Mesenchymal stem cell (in vitro differentiated cells and primary cell): ENCODE data around the gene GPR108.

Experiments
- DNase-seq: peaks from one replicate; pipeline ENCODE4 v3.0.0-alpha.2; 2013
- H2AFZ ChIP-seq: one replicate; pipeline ENCODE4 v1.6.1; 2013; ENCODE audit warnings: low read depth, mild to moderate bottlenecking, control low read depth, inconsistent platforms, low read length, moderate library complexity
- H2AK5ac ChIP-seq: 2 replicates; pipeline ENCODE4 v1.6.1; 2013; ENCODE audit warnings: low read length, moderate library complexity, mild to moderate bottlenecking, inconsistent platforms; ENCODE audit not compliant: severe bottlenecking
- H2BK120ac ChIP-seq: one replicate; pipeline ENCODE4 v1.6.1; 2013; ENCODE audit warnings: low read depth, mild to moderate bottlenecking, inconsistent platforms, low read length, moderate library complexity
- H2BK12ac ChIP-seq, 2 experiments: one replicate each; pipeline ENCODE4 v1.6.1; 2013; ENCODE audit warnings: inconsistent platforms in 2 of 2, low read length in 2 of 2, mild to moderate bottlenecking in 2 of 2, moderate library complexity in 2 of 2, control low read depth in 1 of 2
- H2BK15ac ChIP-seq: one replicate; pipeline ENCODE4 v1.6.1; 2013; ENCODE audit warnings: mild to moderate bottlenecking, low read depth, inconsistent platforms; ENCODE audit not compliant: poor library complexity, severe bottlenecking
- H2BK5ac ChIP-seq: 2 replicates; pipeline ENCODE4 v1.6.1; 2013; ENCODE audit warnings: low read depth, mild to moderate bottlenecking, low read length, control low read depth, inconsistent platforms; ENCODE audit not compliant: poor library complexity, severe bottlenecking
- H3K14ac ChIP-seq, 2 experiments: one replicate each; pipeline ENCODE4 v1.6.1; 2013; ENCODE audit warnings: inconsistent platforms in 2 of 2, low read length in 2 of 2, control low read depth in 1 of 2, mild to moderate bottlenecking in 1 of 2, moderate library complexity in 1 of 2
- H3K18ac ChIP-seq, 2 experiments: one replicate each; pipeline ENCODE4 v1.6.1; 2013; ENCODE audit warnings: inconsistent platforms in 2 of 2, low read length in 2 of 2, control low read depth in 1 of 2, low read depth in 1 of 2, mild to moderate bottlenecking in 1 of 2
- H3K23ac ChIP-seq, 2 experiments: one replicate each; pipeline ENCODE4 v1.6.1; 2013; ENCODE audit warnings: inconsistent platforms in 2 of 2, low read length in 2 of 2, mild to moderate bottlenecking in 2 of 2, moderate library complexity in 2 of 2, control low read depth in 1 of 2
- H3K27ac ChIP-seq: 2 replicates; pipeline ENCODE4 v1.5.1; 2013; ENCODE audit warnings: mild to moderate bottlenecking, moderate library complexity, low read length, control low read depth, inconsistent platforms; ENCODE audit not compliant: poor library complexity, severe bottlenecking
- H3K27me3 ChIP-seq, 2 experiments: 2 replicates each; pipeline versions ENCODE4 v1.6.1 to v1.7.0; 2013; ENCODE audit warnings: low read length in 2 of 2, mild to moderate bottlenecking in 2 of 2, moderate library complexity in 2 of 2, control low read depth in 1 of 2, inconsistent platforms in 1 of 2; ENCODE audit not compliant: control insufficient read depth in 1 of 2, insufficient read depth in 1 of 2
- H3K36me3 ChIP-seq, 2 experiments: 2 replicates each; pipeline versions ENCODE4 v1.6.1 to v1.7.0; 2013; ENCODE audit warnings: low read length in 2 of 2, control low read depth in 1 of 2, inconsistent platforms in 1 of 2, low read depth in 1 of 2, mild to moderate bottlenecking in 1 of 2; ENCODE audit not compliant: insufficient read depth in 2 of 2, control insufficient read depth in 1 of 2
- H3K4ac ChIP-seq, 2 experiments: one replicate each; pipeline ENCODE4 v1.6.1; 2013; ENCODE audit warnings: inconsistent platforms in 2 of 2, low read length in 2 of 2, mild to moderate bottlenecking in 2 of 2, moderate library complexity in 2 of 2, control low read depth in 1 of 2, low read depth in 1 of 2
- H3K4me1 ChIP-seq: 2 replicates; pipeline ENCODE4 v1.6.1; 2013; ENCODE audit warnings: low read depth, low read length, control low read depth; ENCODE audit not compliant: control insufficient read depth, insufficient read depth
- H3K4me2 ChIP-seq: 2 replicates; pipeline ENCODE4 v1.6.1; 2013; ENCODE audit warnings: low read length, mild to moderate bottlenecking, inconsistent platforms; ENCODE audit not compliant: poor library complexity, severe bottlenecking
- H3K4me3 ChIP-seq, 2 experiments: 2 replicates each; pipeline versions ENCODE4 v1.5.1 to v1.7.0; 2013; ENCODE audit warnings: low read length in 2 of 2, mild to moderate bottlenecking in 2 of 2, control low read depth in 1 of 2, low read depth in 1 of 2; ENCODE audit not compliant: insufficient read depth in 1 of 2
- H3K79me1 ChIP-seq: replicated peaks from 2 replicates; pipeline ENCODE4 v1.6.1; 2013; ENCODE audit warnings: mild to moderate bottlenecking, control low read depth, low read length, inconsistent platforms; ENCODE audit not compliant: poor library complexity, severe bottlenecking
- H3K9ac ChIP-seq: 2 replicates; pipeline ENCODE4 v1.7.0; 2013; ENCODE audit warnings: mild to moderate bottlenecking, low read length, moderate library complexity
- H3K9me3 ChIP-seq: 2 replicates; pipeline ENCODE4 v1.7.0; 2013; ENCODE audit warnings: mild to moderate bottlenecking, low read length; ENCODE audit not compliant: control insufficient read depth
- H4K8ac ChIP-seq: one replicate; pipeline ENCODE4 v1.6.1; 2013; ENCODE audit warnings: inconsistent platforms, mild to moderate bottlenecking, low read length, moderate library complexity
- H4K91ac ChIP-seq: one replicate; pipeline ENCODE4 v1.6.1; 2013; ENCODE audit warnings: mild to moderate bottlenecking, low read length, inconsistent platforms
- WGBS: methylation state at CpG from one replicate; pipeline ENCODE4 v1.1.7; 2013; ENCODE audit warnings: mixed read lengths; 5-methylcytosine and 5-hydroxymethylcytosine counted together

Gene GPR108

DNA sequence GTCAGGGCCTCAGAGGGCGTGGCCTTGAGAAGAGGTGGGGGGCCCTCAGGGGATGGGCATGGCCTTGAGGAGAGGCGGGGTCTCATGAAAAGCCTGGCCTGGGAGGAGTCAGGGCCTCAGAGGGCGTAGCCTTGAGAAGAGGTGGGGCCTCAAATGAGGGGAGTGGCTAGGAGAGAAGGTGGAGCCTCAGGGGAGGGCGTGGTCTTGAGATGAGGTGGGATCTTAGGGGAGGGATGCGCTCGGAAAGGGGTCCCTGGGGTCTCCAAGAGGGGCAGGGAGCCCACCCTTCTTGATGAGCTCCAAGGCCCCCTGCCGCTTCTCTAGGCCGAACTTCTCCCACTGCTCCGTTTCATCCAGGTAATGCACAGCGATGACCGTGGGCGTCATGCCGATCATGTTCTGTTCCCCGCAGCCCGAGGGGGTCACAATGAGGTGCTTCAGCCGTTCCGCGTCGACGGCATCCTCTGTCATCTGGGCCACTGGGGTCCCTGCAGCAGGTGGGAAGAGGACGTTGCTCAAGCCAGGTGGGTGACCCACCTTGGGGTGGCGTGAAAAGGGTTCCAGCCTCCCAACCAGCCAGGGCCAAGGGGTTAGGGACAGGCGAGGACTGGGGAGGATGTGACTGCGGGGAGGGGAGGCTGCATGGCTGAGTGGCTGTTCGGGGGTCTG is 43.1 kb downstream of the GPR108 start:
- no peak overlapping the region for H2BK120ac ChIP-seq
- H3K14ac ChIP-seq, result no peak overlapping the region
- no peak overlapping the region for H2BK15ac ChIP-seq
- no peaks in the 10 kb centered on the region for H3K79me1 ChIP-seq
- DNase-seq, result no peak
- no peak overlapping the region for H3K23ac ChIP-seq
- H4K91ac ChIP-seq, result no peak overlapping the region
- H3K27me3 ChIP-seq, result no peaks in the 10 kb centered on the region
- no peak overlapping the region for H3K4me3 ChIP-seq
- H2BK12ac ChIP-seq, result no peak overlapping the region
- H3K4me1 ChIP-seq, result no peaks in the 10 kb centered on the region
- H3K4ac ChIP-seq, result no peak overlapping the region
- no peaks in the 10 kb centered on the region for H3K9me3 ChIP-seq
- WGBS, result 89% methylated on average over 21 of the region's 25 CpGs
- H3K9ac ChIP-seq, result no peak overlapping the region
- no peak overlapping the region for H3K18ac ChIP-seq
- no peak overlapping the region for H2AK5ac ChIP-seq
- H2AFZ ChIP-seq, result no peak overlapping the region
- no peak overlapping the region for H3K27ac ChIP-seq
- H4K8ac ChIP-seq, result no peak overlapping the region
- no peak overlapping the region for H2BK5ac ChIP-seq
- peaks cover 0 to 51% of the 10 kb centered on the region in 2 experiments for H3K36me3 ChIP-seq
- H3K4me2 ChIP-seq, result no peak overlapping the region

- Histone ChIP-seq H2AK5ac (no peak overlapping the region), H3K14ac (no peak overlapping the region), H3K36me3 (peaks cover 0 to 54% of the 10 kb centered on the region in 2 experiments), H2BK15ac (no peak overlapping the region), H3K9ac (no peak overlapping the region), H2BK5ac (no peak overlapping the region), H2BK120ac (no peak overlapping the region), H3K23ac (no peak overlapping the region), H3K79me1 (no peaks in the 10 kb centered on the region), H3K27ac (no peak overlapping the region), H2BK12ac (no peak overlapping the region), H4K91ac (no peak overlapping the region), H3K27me3 (no peaks in the 10 kb centered on the region), H3K4me2 (no peak overlapping the region), H3K9me3 (no peaks in the 10 kb centered on the region), H3K4ac (no peak overlapping the region), H4K8ac (no peak overlapping the region), H3K4me1 (no peaks in the 10 kb centered on the region), H2AFZ (no peak overlapping the region), H3K4me3 (no peak overlapping the region), H3K18ac (no peak overlapping the region)
- DNase-seq, result no peak
- WGBS, result 60% methylated on average over 7 of the region's 7 CpGs
Observed at GRCh38 chr19:6693681-6694080, 43.7 kb downstream of the GPR108 start.

DNA sequence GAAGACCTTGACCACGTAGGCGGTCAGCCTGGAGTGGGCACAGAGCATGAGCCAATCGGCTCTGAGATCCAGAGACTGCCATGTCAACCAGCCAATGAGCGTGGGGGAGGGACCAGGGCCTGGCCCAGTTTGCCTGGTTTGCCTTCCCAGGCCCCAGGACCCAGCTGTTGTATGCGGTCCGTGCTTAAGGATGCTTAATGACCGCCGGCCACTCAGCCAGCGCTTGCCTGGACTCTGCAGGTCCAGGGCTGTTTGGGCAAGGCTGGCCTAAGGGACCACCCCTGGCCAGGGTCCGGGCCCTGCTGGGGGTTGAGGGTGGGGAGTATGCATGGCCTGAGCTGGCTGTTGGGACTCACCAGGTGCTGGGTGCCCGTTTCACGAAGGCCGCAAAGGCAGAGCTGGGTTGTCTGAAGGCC is 44.3 kb downstream of the GPR108 start:
- Histone ChIP-seq H2BK5ac (no peak overlapping the region), H3K9ac (no peak overlapping the region), H3K4ac (no peak overlapping the region), H3K23ac (no peak overlapping the region), H2BK12ac (no peak overlapping the region), H3K4me2 (no peak overlapping the region), H2AK5ac (no peak overlapping the region), H2AFZ (no peak overlapping the region), H3K36me3 (peaks cover 0 to 57% of the 10 kb centered on the region in 2 experiments), H3K79me1 (no peaks in the 10 kb centered on the region), H3K14ac (no peak overlapping the region), H3K4me3 (no peak overlapping the region), H3K18ac (no peak overlapping the region), H4K91ac (no peak overlapping the region), H2BK15ac (no peak overlapping the region), H4K8ac (no peak overlapping the region), H2BK120ac (no peak overlapping the region), H3K4me1 (no peaks in the 10 kb centered on the region), H3K27ac (no peak overlapping the region), H3K27me3 (no peaks in the 10 kb centered on the region), H3K9me3 (no peaks in the 10 kb centered on the region)
- WGBS, result 82% methylated on average over 13 of the region's 13 CpGs
- DNase-seq, result no peak

- H3K4me3 ChIP-seq, result no peak overlapping the region
- no peak overlapping the region for H4K91ac ChIP-seq
- H2BK5ac ChIP-seq, result no peak overlapping the region
- no peak overlapping the region for H4K8ac ChIP-seq
- no peak overlapping the region for H3K9ac ChIP-seq
- no peaks in the 10 kb centered on the region for H3K27me3 ChIP-seq
- H2BK12ac ChIP-seq, result no peak overlapping the region
- no peak overlapping the region for H3K23ac ChIP-seq
- no peaks in the 10 kb centered on the region for H3K79me1 ChIP-seq
- no peak overlapping the region for H3K4me2 ChIP-seq
- H3K36me3 ChIP-seq, result peaks cover 0 to 57% of the 10 kb centered on the region in 2 experiments
- H3K18ac ChIP-seq, result no peak overlapping the region
- H3K4me1 ChIP-seq, result no peaks in the 10 kb centered on the region
- 71% methylated on average over 10 of the region's 10 CpGs for WGBS
- DNase-seq, result no peak
- no peak overlapping the region for H2BK15ac ChIP-seq
- no peak overlapping the region for H3K14ac ChIP-seq
- H3K4ac ChIP-seq, result no peak overlapping the region
- H2AFZ ChIP-seq, result no peak overlapping the region
- no peaks in the 10 kb centered on the region for H3K9me3 ChIP-seq
- H2BK120ac ChIP-seq, result no peak overlapping the region
- no peak overlapping the region for H2AK5ac ChIP-seq
- H3K27ac ChIP-seq, result no peak overlapping the region
Observed at GRCh38 chr19:6692027-6692426, 45.4 kb downstream of the GPR108 start.
